ENCODE measurements around the gene NFIX. TPM values are rescaled to one million over a fixed set of nuclear protein-coding genes. Genes with fewer than 3 reads are reported as not detected.

Gene NFIX
- total and polyA plus RNA-seq, 9 of the 15 experiments (the other 6 are each of a cell fraction or from before 2014, with no cell fraction given) = 0.28 to 26.8 (median 5.4) TPM

DNA sequence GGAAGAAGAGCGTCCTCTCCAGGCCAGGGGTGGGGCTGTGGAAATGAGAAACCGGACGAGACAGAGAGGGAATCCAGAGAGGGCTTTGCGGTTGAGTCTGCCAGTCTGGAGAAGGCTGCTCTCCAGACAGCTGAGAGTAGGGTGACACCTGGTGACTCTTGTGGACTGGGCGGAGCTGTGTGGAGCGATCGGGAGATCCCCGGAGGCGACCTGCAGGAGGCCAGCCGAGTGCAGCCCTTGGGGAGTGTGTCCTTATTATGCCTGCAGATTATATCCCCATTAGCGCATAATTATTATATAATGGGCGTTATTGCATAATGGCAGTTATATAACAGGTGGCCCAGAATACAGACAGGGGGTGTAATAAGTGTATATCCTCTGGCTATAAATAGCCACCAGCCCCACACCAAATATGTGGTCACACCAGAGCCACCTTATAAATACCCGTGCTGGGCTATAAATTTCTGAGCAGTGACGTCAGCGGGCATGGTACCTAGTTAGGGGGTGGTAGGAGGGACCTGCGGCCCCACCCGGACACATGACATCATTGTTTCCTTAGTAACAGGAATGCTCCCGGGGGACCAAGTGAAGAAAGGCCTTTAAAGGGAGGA is 41.2 kb downstream of the NFIX start:
- BruUV-seq (replicated peaks) = no TSS peak
- Histone ChIP-seq H3K9ac (ENCODE audit: insufficient read depth in 1 of 2, low read depth in 2 of 2, low read length in 2 of 2) (peak overlapping the region in 1 of 2 experiments; percentile 59; a peak in 1 of 4 replicates), H3K9me1 (ENCODE audit: control insufficient read depth, insufficient read depth, low read length) (peaks cover 4% of the 10 kb centered on the region), H3K27me3 (ENCODE audit: control insufficient read depth in 2 of 2, insufficient read depth in 2 of 2, low read length in 2 of 2) (no peaks in the 10 kb centered on the region), H3K4me3 (no peak overlapping the region), H3K79me2 (ENCODE audit: control insufficient read depth, insufficient read depth, low read length) (peaks cover 8% of the 10 kb centered on the region), H2AFZ (ENCODE audit: low read depth, low read length) (no peak overlapping the region), H3K9me3 (replicated peaks; ENCODE audit: control insufficient read depth, insufficient read depth, low read depth, low read length) (no peaks in the 10 kb centered on the region), H3K4me2 (ENCODE audit: insufficient read depth, low read length) (no peak overlapping the region), H4K20me1 (replicated peaks; ENCODE audit: control insufficient read depth, insufficient read depth, low read length) (peaks cover 26% of the 10 kb centered on the region), H3K36me3 (ENCODE audit: control insufficient read depth, insufficient read depth, low read length) (peaks cover 17% of the 10 kb centered on the region), H3K27ac (ENCODE audit: extremely low read depth, low read depth, low read length) (no peak overlapping the region), H3K4me1 (replicated peaks in 1 of 2; ENCODE audit: control insufficient read depth in 2 of 2, insufficient read depth in 2 of 2, low read length in 2 of 2) (peaks cover 6 to 18% of the 10 kb centered on the region in 2 experiments; a peak in 3 of 5 replicates)
- in situ Hi-C loops (cut with MboI) = no loop called here
- DNase-seq (ENCODE audit: extremely low read depth in 1 of 4, low spot score in 3 of 4) (peak in 2 of 4 experiments; percentile 37 to 54), ATAC-seq (peak; percentile 54), FAIRE-seq (no peak)
- intact Hi-C loops (cut with micrococcal nuclease) = no loop called here
- ChIA-PET POLR2A (no interaction called here), CTCF (ENCODE audit: low intra/inter-chr PET ratio) (interaction anchor here (0.9 to 1.2 kb wide), 3 partner anchors 53 to 70 kb away, joined by 3 to 6 read pairs (median 4); no protein-coding TSS in a partner anchor)
- WGBS (ENCODE audit: insufficient coverage, low coverage, missing lambda C conversion rate) = 63% methylated on average over 18 of the region's 18 CpGs
- TF ChIP-seq RFX1 (IDR thresholded peaks at IDR 0.05) (peak; percentile 40; the same call in 1 of the 2 replicates), MYC (IDR thresholded peaks at IDR 0.05; ENCODE audit: low read depth, low read length) (no peak), MYC (CRISPR knock-in tag; IDR thresholded peaks at IDR 0.05; ENCODE audit: borderline replicate concordance, low read depth) (no peak), TAF15 (IDR thresholded peaks at IDR 0.05; ENCODE audit: low read depth, low read length) (no peak), ZNF316 (IDR thresholded peaks at IDR 0.05) (no peak), NFRKB (IDR thresholded peaks at IDR 0.05; ENCODE audit: low read depth) (no peak), SLC30A9 (CRISPR knock-in tag; IDR thresholded peaks at IDR 0.05) (no peak)
- TF ChIP-seq, protein P1, sequence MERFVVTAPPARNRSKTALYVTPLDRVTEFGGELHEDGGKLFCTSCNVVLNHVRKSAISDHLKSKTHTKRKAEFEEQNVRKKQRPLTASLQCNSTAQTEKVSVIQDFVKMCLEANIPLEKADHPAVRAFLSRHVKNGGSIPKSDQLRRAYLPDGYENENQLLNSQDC (CRISPR knock-in tag; IDR thresholded peaks at IDR 0.05) = no peak
- TF ChIP-seq, protein P2, sequence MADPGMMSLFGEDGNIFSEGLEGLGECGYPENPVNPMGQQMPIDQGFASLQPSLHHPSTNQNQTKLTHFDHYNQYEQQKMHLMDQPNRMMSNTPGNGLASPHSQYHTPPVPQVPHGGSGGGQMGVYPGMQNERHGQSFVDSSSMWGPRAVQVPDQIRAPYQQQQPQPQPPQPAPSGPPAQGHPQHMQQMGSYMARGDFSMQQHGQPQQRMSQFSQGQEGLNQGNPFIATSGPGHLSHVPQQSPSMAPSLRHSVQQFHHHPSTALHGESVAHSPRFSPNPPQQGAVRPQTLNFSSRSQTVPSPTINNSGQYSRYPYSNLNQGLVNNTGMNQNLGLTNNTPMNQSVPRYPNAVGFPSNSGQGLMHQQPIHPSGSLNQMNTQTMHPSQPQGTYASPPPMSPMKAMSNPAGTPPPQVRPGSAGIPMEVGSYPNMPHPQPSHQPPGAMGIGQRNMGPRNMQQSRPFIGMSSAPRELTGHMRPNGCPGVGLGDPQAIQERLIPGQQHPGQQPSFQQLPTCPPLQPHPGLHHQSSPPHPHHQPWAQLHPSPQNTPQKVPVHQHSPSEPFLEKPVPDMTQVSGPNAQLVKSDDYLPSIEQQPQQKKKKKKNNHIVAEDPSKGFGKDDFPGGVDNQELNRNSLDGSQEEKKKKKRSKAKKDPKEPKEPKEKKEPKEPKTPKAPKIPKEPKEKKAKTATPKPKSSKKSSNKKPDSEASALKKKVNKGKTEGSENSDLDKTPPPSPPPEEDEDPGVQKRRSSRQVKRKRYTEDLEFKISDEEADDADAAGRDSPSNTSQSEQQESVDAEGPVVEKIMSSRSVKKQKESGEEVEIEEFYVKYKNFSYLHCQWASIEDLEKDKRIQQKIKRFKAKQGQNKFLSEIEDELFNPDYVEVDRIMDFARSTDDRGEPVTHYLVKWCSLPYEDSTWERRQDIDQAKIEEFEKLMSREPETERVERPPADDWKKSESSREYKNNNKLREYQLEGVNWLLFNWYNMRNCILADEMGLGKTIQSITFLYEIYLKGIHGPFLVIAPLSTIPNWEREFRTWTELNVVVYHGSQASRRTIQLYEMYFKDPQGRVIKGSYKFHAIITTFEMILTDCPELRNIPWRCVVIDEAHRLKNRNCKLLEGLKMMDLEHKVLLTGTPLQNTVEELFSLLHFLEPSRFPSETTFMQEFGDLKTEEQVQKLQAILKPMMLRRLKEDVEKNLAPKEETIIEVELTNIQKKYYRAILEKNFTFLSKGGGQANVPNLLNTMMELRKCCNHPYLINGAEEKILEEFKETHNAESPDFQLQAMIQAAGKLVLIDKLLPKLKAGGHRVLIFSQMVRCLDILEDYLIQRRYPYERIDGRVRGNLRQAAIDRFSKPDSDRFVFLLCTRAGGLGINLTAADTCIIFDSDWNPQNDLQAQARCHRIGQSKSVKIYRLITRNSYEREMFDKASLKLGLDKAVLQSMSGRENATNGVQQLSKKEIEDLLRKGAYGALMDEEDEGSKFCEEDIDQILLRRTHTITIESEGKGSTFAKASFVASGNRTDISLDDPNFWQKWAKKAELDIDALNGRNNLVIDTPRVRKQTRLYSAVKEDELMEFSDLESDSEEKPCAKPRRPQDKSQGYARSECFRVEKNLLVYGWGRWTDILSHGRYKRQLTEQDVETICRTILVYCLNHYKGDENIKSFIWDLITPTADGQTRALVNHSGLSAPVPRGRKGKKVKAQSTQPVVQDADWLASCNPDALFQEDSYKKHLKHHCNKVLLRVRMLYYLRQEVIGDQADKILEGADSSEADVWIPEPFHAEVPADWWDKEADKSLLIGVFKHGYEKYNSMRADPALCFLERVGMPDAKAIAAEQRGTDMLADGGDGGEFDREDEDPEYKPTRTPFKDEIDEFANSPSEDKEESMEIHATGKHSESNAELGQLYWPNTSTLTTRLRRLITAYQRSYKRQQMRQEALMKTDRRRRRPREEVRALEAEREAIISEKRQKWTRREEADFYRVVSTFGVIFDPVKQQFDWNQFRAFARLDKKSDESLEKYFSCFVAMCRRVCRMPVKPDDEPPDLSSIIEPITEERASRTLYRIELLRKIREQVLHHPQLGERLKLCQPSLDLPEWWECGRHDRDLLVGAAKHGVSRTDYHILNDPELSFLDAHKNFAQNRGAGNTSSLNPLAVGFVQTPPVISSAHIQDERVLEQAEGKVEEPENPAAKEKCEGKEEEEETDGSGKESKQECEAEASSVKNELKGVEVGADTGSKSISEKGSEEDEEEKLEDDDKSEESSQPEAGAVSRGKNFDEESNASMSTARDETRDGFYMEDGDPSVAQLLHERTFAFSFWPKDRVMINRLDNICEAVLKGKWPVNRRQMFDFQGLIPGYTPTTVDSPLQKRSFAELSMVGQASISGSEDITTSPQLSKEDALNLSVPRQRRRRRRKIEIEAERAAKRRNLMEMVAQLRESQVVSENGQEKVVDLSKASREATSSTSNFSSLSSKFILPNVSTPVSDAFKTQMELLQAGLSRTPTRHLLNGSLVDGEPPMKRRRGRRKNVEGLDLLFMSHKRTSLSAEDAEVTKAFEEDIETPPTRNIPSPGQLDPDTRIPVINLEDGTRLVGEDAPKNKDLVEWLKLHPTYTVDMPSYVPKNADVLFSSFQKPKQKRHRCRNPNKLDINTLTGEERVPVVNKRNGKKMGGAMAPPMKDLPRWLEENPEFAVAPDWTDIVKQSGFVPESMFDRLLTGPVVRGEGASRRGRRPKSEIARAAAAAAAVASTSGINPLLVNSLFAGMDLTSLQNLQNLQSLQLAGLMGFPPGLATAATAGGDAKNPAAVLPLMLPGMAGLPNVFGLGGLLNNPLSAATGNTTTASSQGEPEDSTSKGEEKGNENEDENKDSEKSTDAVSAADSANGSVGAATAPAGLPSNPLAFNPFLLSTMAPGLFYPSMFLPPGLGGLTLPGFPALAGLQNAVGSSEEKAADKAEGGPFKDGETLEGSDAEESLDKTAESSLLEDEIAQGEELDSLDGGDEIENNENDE (IDR thresholded peaks at IDR 0.05; ENCODE audit: low read depth, low read length) = no peak
